HepG2 (cell line): ENCODE data around the gene PHF10. TPM values are rescaled to one million over a fixed set of nuclear protein-coding genes. Genes with fewer than 3 reads are reported as not detected.
A peak's percentile ranks its signal among the peaks of the same experiment; 100 is the strongest.

Source experiments
- ARHGAP35 ChIP-seq: sonication (generic); formaldehyde crosslinking; IDR thresholded peaks from 2 replicates; pipeline ENCODE4 v1.9.0; 2022; ENCODE audit warnings: mild to moderate bottlenecking, inconsistent platforms, moderate library complexity, missing genetic modification reagents, borderline replicate concordance
- BCL6 ChIP-seq: IDR thresholded peaks from 2 replicates; pipeline ENCODE4 v1.6.1; 2016; ENCODE audit warnings: missing genetic modification reagents, missing compliant biosample characterization
- CCAR2 ChIP-seq: fragments of 200-400 bp; formaldehyde crosslinking; optimal IDR thresholded peaks from 2 replicates; pipeline ENCODE3; 2018; ENCODE audit warnings: low read depth, mild to moderate bottlenecking, low read length, moderate library complexity
- MED8 ChIP-seq: sonication (generic); formaldehyde crosslinking; IDR thresholded peaks from 2 replicates; pipeline ENCODE4 v1.8.1; 2023; ENCODE audit warnings: mild to moderate bottlenecking, missing genetic modification reagents; ENCODE audit not compliant: insufficient replicate concordance
- NFE2L1 ChIP-seq: sonication (generic); formaldehyde crosslinking; IDR thresholded peaks from 2 replicates; pipeline ENCODE4 v1.4.0; 2020; ENCODE audit warnings: missing genetic modification reagents, mild to moderate bottlenecking, borderline replicate concordance
- SIX4 ChIP-seq: sonication (generic); formaldehyde crosslinking; IDR thresholded peaks from 2 replicates; pipeline ENCODE4 v1.4.0; 2020; ENCODE audit warnings: missing genetic modification reagents
- SMAD1 ChIP-seq: sonication (generic); formaldehyde crosslinking; IDR thresholded peaks from 2 replicates; pipeline ENCODE4 v1.4.0; 2020; ENCODE audit warnings: missing genetic modification reagents, low read depth, mild to moderate bottlenecking, borderline replicate concordance
- SYNCRIP ChIP-seq: fragments of 200-400 bp; formaldehyde crosslinking; IDR thresholded peaks from 2 replicates; pipeline ENCODE4 v1.6.1; 2018; ENCODE audit warnings: mild to moderate bottlenecking, low read depth, low read length; ENCODE audit not compliant: insufficient read depth
- TEF ChIP-seq: sonication (generic); formaldehyde crosslinking; IDR thresholded peaks from 2 replicates; pipeline ENCODE4 v1.5.0; 2020; ENCODE audit warnings: missing genetic modification reagents
- U2AF1 ChIP-seq: fragments of 200-400 bp; formaldehyde crosslinking; optimal IDR thresholded peaks from 2 replicates; pipeline ENCODE3; 2017; ENCODE audit warnings: mild to moderate bottlenecking, low read depth, low read length
- ZFAT ChIP-seq: sonication (generic); formaldehyde crosslinking; conservative IDR thresholded peaks from 2 replicates; pipeline ENCODE4 v1.8.1; 2023; ENCODE audit warnings: missing genetic modification reagents, inconsistent platforms
- ZNF337 ChIP-seq: sonication (generic); formaldehyde crosslinking; IDR thresholded peaks from 2 replicates; pipeline ENCODE4 v1.5.1; 2020; ENCODE audit warnings: missing genetic modification reagents, low read depth, mild to moderate bottlenecking, borderline replicate concordance
- ZNF34 ChIP-seq: sonication (generic); formaldehyde crosslinking; IDR thresholded peaks from 2 replicates; pipeline ENCODE4 v1.4.0; 2020; ENCODE audit warnings: mild to moderate bottlenecking, missing genetic modification reagents, borderline replicate concordance
- ZNF510 ChIP-seq: sonication (generic); formaldehyde crosslinking; IDR thresholded peaks from 2 replicates; pipeline ENCODE4 v1.4.0; 2020; ENCODE audit warnings: low read depth, mild to moderate bottlenecking, missing genetic modification reagents
- ZNF639 ChIP-seq: conservative IDR thresholded peaks from 2 replicates; pipeline ENCODE4 v1.6.1; 2018; ENCODE audit warnings: missing genetic modification reagents
- ZNF7 ChIP-seq: IDR thresholded peaks from 2 replicates; pipeline ENCODE4 v1.6.1; 2016; ENCODE audit warnings: missing biosample characterization, missing genetic modification reagents
- ZNF710 ChIP-seq: sonication (generic); formaldehyde crosslinking; IDR thresholded peaks from 2 replicates; pipeline ENCODE4 v1.5.0; 2020; ENCODE audit warnings: mild to moderate bottlenecking, missing genetic modification reagents, borderline replicate concordance
- ZNF776 ChIP-seq: sonication (generic); formaldehyde crosslinking; IDR thresholded peaks from 2 replicates; pipeline ENCODE4 v1.4.0; 2020; ENCODE audit warnings: mild to moderate bottlenecking, missing genetic modification reagents
- ZNF790 ChIP-seq: sonication (generic); formaldehyde crosslinking; IDR thresholded peaks from 2 replicates; pipeline ENCODE4 v1.8.0; 2022; ENCODE audit warnings: missing genetic modification reagents, mild to moderate bottlenecking, borderline replicate concordance
- polyA plus RNA-seq, 8 experiments: library from polyadenylated mRNA; depleted of rRNA in 3 of 8; stranded (reverse) in 7 of 8; unstranded in 1 of 8; fragments of >200 nt; fragmentation: Illumina TruSeq in 4 of 8; extraction: Trizol in 4 of 8; gene quantifications; 2 replicates each; pipeline versions ENCODE4 v1.2.1 to v1.2.3, GENCODE V29; 2011 to 2016; ENCODE audit warnings: low read depth in 4 of 8, missing spikeins in 1 of 8, mixed read lengths in 1 of 8; ENCODE audit not compliant: insufficient read depth in 1 of 8
- total RNA-seq, 5 experiments: library from RNA; depleted of rRNA; stranded (reverse); fragments of >200 nt; fragmentation: Illumina TruSeq; extraction: Trizol; gene quantifications; 2 replicates each; pipeline ENCODE4 v1.2.3, GENCODE V29; 2016; ENCODE audit warnings: low read depth in 1 of 5
- TF ChIP-seq, protein P1 (sequence below): sonication (generic); formaldehyde crosslinking; IDR thresholded peaks from 2 replicates; pipeline ENCODE4 v1.5.1; 2020; ENCODE audit warnings: missing genetic modification reagents, mild to moderate bottlenecking, borderline replicate concordance
- TF ChIP-seq, protein P2 (sequence below): sonication (generic); formaldehyde crosslinking; IDR thresholded peaks from 2 replicates; pipeline ENCODE4 v1.5.0; 2020; ENCODE audit warnings: mild to moderate bottlenecking, missing genetic modification reagents, moderate library complexity

Gene PHF10
- total and polyA plus RNA-seq, 2 of the 13 experiments (the other 11 are each of a cell fraction or from before 2014, with no cell fraction given), result 42.1 to 84.1 TPM

DNA sequence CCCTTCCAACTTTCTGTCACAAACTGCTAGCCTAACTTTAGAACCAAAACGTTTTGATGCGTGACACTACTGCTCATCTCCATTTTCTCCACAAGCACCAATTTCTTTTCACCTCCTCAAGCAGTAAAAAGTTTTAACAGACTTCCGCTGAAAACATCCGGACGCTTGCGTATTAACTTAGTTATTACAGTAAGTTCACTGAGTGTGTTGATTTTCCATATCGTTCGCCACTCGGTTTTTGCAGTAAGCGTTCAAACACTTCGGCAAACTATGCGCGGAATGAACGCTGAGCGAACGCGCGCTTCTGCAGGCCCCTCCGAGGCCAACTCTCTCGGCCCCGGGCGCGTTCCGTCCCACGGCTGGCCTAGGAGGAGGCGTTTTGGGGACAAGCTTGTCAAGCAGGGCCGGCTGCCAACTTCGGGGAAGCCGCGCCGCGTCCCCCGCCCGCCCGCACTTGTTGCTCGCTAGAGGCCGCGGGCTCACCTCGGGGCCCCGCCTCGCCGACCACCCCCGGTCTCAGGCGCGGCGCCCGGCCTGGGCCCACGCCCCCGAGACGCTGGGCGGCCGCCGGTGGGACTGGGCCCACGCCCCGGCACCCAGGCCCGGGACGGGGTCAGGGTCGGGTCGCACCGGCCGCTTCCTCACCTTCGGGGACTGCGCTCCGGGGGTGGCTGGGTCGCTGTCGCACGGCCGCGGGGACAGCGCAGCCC lies 945 bp downstream of the PHF10 start (continued):
- TF ChIP-seq ZNF639 (CRISPR knock-in tag) (peak; percentile 35; the same call in 1 of the 2 replicates), ZFAT (CRISPR knock-in tag) (no peak), SIX4 (CRISPR knock-in tag) (no peak), MED8 (no peak), CCAR2 (no peak), BCL6 (no peak), SMAD1 (CRISPR knock-in tag) (no peak), ARHGAP35 (CRISPR knock-in tag) (no peak), NFE2L1 (CRISPR knock-in tag) (no peak), ZNF710 (CRISPR knock-in tag) (no peak), ZNF776 (CRISPR knock-in tag) (no peak), ZNF337 (CRISPR knock-in tag) (no peak), ZNF7 (CRISPR knock-in tag) (peak; percentile 69), ZNF790 (CRISPR knock-in tag) (no peak; the same call in 1 of the 2 replicates), TEF (no peak), SYNCRIP (no peak), ZNF510 (no peak; the same call in 1 of the 2 replicates), U2AF1 (no peak), ZNF34 (CRISPR knock-in tag) (no peak)
- TF ChIP-seq, protein P1, sequence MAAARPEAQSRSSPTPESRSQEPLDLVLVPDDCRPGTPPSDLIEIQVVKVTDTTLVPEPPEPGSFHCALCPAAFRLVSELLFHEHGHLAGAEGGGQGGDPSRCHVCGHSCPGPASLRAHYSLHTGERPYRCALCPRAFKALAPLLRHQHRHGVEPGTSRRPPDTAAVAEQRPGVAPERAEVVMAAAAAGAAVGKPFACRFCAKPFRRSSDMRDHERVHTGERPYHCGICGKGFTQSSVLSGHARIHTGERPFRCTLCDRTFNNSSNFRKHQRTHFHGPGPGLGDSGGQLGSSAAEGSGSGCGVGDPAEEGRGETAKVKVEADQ, result peak; percentile 85; the same call in 1 of the 2 replicates
- TF ChIP-seq, protein P2, sequence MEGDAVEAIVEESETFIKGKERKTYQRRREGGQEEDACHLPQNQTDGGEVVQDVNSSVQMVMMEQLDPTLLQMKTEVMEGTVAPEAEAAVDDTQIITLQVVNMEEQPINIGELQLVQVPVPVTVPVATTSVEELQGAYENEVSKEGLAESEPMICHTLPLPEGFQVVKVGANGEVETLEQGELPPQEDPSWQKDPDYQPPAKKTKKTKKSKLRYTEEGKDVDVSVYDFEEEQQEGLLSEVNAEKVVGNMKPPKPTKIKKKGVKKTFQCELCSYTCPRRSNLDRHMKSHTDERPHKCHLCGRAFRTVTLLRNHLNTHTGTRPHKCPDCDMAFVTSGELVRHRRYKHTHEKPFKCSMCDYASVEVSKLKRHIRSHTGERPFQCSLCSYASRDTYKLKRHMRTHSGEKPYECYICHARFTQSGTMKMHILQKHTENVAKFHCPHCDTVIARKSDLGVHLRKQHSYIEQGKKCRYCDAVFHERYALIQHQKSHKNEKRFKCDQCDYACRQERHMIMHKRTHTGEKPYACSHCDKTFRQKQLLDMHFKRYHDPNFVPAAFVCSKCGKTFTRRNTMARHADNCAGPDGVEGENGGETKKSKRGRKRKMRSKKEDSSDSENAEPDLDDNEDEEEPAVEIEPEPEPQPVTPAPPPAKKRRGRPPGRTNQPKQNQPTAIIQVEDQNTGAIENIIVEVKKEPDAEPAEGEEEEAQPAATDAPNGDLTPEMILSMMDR (CRISPR knock-in tag), result 0 out of 2 replicates have a peak, but pooled peaks have one; percentile 10
